ENCODE measurements around the gene TRIM27.
"Not testable (repeated sequence)": the region's sequence is repeated elsewhere in the genome, so short reads cannot be mapped to it uniquely, and the experiment has no call there.

TRIM27 gene

DNA sequence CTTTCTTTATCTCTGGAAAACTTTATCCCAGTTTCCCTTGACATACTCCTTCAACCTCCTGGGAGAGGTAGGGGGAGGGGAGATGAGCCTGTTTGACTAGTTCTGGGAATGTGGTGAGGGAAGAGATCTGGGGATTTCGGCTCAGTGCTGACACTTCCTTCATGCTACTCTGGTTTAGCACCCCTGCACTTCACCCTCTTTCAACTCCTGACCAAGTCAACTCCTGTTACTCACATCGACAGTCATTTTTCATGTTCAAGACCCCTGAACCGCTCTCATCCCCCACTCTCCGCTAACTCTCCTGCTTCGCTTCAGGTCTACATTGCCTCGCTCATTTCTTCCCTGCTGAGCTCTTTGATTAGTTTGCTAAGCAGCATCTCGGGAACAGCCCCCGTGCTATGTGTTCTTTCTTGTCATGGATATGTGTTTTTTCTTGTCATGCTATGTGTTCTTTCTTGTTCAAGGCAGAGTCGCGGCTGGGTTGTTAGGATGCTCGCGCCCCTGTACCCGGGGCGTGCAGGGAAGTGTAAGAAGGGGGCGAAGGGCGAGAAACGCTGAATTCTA lies 16.6 kb upstream of the TRIM27 start:
- peak; percentile 78 for DNase-seq (ENCODE audit: low spot score)
- no peak for TF ChIP-seq CTCF (IDR thresholded peaks at IDR 0.05)
- H3K4me3 ChIP-seq, result peak overlapping the region; percentile 70
- H3K27ac ChIP-seq, result peak overlapping the region; percentile 73 to 83

DNA sequence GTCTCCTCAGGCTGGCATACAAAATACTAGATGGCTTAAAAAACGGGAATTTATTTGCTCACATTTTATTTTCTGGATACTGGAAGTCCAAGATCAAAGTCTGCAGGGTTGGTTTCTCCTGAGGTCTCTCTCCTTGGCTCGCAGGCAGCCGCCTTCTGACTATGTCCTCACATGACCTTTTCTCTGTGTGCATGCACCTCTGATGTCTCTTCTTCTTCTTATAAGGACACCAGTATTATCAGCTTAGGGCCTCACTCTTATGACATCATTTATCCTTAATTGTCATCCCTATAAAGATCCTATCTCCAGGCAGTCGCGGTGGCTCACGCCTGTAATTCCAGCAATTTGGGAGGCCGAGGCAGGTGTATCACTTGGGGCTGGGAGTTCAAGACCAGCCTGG lies 9.3 kb upstream of the TRIM27 start:
- DNase-seq (ENCODE audit: low spot score), result no peak
- no peak for TF ChIP-seq CTCF (IDR thresholded peaks at IDR 0.05)
- Histone ChIP-seq H3K27ac (no peak overlapping the region), H3K4me3 (no peak overlapping the region)

DNA sequence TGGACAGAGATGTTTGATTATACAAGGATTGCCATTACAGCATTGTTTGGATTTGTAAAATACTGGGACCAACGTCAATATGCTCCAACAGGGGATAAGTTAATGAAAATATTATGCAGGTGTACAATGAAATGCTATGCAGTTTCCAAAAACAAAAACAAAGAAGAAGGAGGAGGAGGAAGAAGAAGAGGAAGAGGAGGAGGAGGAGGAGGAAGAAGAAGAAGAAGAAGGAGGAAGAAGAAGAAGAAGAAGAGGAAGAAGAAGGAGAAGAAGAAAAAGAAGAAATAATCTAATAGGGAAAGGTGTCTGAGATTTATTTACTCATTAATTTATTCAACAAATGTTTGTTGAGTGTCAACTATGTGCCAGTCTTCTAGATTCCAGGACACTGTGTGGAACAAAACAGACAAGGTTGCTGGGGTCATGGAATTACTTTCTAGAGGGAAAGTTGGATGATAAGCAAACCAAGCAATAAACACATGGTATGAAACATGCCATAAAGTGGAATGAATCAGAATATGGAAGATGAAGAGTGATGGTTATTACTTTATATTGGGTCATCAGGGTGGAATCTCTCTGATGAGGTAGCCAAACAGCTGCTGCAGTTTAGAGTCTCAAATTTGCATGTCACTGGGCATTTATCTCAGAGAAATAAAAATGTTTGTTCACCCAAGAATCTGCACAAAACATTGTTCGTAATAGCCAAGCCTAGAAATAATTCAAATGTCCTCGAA lies 6.3 kb upstream of the TRIM27 start:
- Histone ChIP-seq H3K27ac (no peak overlapping the region), H3K4me3 (no peak overlapping the region)
- TF ChIP-seq CTCF (IDR thresholded peaks at IDR 0.05), result no peak
- no peak for DNase-seq (ENCODE audit: low spot score)

- H3K4me3 ChIP-seq; H3K27ac ChIP-seq; DNase-seq (ENCODE audit: low spot score): not testable (repeated sequence)
Measured at GRCh38 chr6:28929339-28929738, 5.6 kb upstream of the TRIM27 start.

- Histone ChIP-seq H3K27ac (no peak overlapping the region), H3K4me3 (no peak overlapping the region)
- no peak for TF ChIP-seq CTCF (IDR thresholded peaks at IDR 0.05)
- DNase-seq (ENCODE audit: low spot score), result no peak
Measured at GRCh38 chr6:28927846-28928245, 4.1 kb upstream of the TRIM27 start.

DNA sequence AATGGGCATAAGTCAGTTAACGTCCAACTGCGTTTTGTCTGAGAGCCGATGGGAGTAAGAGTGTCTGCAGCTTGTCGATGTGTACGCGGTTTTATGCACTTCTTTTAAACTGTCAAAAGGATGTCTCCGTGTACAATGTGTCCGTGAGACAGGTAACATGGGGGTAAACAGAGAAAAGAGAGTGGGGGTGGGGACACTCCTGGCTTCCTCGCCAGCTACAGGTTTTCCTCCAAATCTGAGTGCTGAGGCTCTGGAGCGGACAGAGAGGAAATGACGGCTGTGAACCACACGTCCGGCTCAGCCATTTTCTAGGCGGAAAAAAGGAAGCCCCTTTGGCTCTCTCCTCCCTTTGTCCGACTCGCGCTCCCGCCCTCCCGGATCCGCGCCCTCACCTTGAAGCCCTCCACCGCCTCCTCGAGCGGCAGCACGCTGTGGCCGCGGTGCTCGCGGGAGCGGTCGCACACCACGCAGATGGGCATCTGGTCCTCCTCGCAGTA lies 916 bp downstream of the TRIM27 start:
- no peak for TF ChIP-seq CTCF (IDR thresholded peaks at IDR 0.05)
- peak overlapping the region; percentile 74 to 97 for H3K27ac ChIP-seq
- peak overlapping the region; percentile 97 for H3K4me3 ChIP-seq
- no peak for DNase-seq (ENCODE audit: low spot score)

DNA sequence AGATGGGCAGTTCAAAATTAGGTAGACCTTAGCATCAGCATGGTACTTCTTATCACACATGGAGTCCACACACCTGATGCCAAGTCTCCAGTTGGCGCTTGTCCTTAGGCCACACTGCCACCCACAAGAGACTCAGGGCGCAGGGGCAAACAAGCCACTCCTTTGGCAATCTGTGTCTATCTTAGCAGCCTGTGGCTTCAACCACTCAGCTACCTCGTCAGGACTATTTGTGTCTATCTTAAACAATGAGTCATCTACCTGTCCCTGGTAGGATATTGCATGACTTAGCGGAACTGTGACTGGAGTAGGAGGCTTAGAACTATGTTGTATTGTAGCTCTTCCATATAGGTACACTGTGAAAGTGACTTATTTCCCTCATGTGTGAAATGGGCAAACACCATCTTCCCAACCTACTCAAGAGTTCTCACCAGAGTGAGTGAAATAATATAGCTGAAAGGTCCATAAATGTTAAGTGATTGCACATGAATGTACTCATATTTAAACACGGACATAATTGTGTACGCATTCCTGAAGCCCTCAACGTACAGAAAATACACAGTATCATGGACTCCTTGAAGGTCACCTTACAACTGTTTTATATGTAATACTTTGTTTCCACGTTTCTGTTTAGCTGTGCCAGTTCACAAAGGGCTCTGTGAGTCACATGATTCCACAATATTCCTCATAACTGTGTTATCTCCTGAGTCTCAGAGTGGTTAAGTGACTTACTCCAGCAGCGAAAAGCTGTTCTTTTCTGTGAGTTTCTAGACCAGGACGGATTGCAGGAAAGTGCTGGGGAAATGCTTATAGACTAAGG lies 1.6 kb downstream of the TRIM27 start:
- no peak for DNase-seq (ENCODE audit: low spot score)
- TF ChIP-seq CTCF (IDR thresholded peaks at IDR 0.05), result no peak
- Histone ChIP-seq H3K27ac (peak overlapping the region; percentile 74 to 97), H3K4me3 (peak overlapping the region; percentile 97)
